ENCODE measurements around the gene PNPO. TPM values are rescaled to one million over a fixed set of nuclear protein-coding genes. Genes with fewer than 3 reads are reported as not detected.

Gene PNPO
- total and polyA plus RNA-seq, 2 of the 8 experiments (the other 6 are each of a cell fraction or from before 2014, with no cell fraction given): 7.0 to 8.1 TPM

GRCh38 chr17:47918991-47919390 is 22.4 kb upstream of the PNPO start:
- Histone ChIP-seq H3K27me3 (replicated peaks in 1 of 4; ENCODE audit: control insufficient read depth in 3 of 4, extremely low read depth in 1 of 4, insufficient read depth in 3 of 4, low read length in 3 of 4) (no peaks in the 10 kb centered on the region), H3K4me3 (ENCODE audit: extremely low read depth in 1 of 4, insufficient read depth in 2 of 4, low read depth in 3 of 4, low read length in 4 of 4) (no peak overlapping the region), H4K91ac (replicated peaks; ENCODE audit: insufficient read length, low read length) (no peak overlapping the region), H3K79me2 (ENCODE audit: control insufficient read depth in 1 of 2, insufficient read depth in 2 of 2, low read length in 2 of 2) (no peaks in the 10 kb centered on the region), H2BK5ac (ENCODE audit: low read depth, low read length) (no peak overlapping the region), H3K4ac (replicated peaks; ENCODE audit: insufficient read length, low read depth, low read length) (no peak overlapping the region), H3K14ac (ENCODE audit: insufficient read length) (no peak overlapping the region), H4K20me1 (replicated peaks in 1 of 2; ENCODE audit: control insufficient read depth in 1 of 2, insufficient read depth in 2 of 2, low read length in 2 of 2) (no peaks in the 10 kb centered on the region), H3K36me3 (ENCODE audit: control insufficient read depth in 2 of 4, insufficient read depth in 4 of 4, low read length in 3 of 4) (peaks cover 0 to 2% (median under 1%) of the 10 kb centered on the region in 4 experiments; a peak in 3 of 8 replicates), H3K4me1 (replicated peaks in 1 of 4; ENCODE audit: control insufficient read depth in 3 of 4, insufficient read depth in 4 of 4, low read length in 3 of 4) (no peaks in the 10 kb centered on the region), H4K5ac (ENCODE audit: insufficient read length, low read depth, low read length) (no peak overlapping the region), H3K4me2 (ENCODE audit: insufficient read depth in 1 of 2, low read depth in 2 of 2, low read length in 2 of 2) (no peak overlapping the region), H3K9me3 (ENCODE audit: insufficient read depth in 2 of 2, low read depth in 1 of 2, low read length in 1 of 2) (no peaks in the 10 kb centered on the region), H3K27ac (ENCODE audit: low read depth, low read length) (no peak overlapping the region), H3K23me2 (ENCODE audit: low read depth, low read length) (no peaks in the 10 kb centered on the region), H2BK120ac (replicated peaks; ENCODE audit: low read depth, low read length) (no peak overlapping the region), H2BK15ac (ENCODE audit: low read length) (no peak overlapping the region), H3K79me1 (ENCODE audit: low read depth, low read length) (no peaks in the 10 kb centered on the region), H4K8ac (ENCODE audit: extremely low read depth, insufficient read depth, low read length) (no peak overlapping the region), H2BK20ac (ENCODE audit: low read length) (no peak overlapping the region), H3K18ac (ENCODE audit: extremely low read depth, low read length) (no peak overlapping the region), H2AK5ac (ENCODE audit: low read depth, low read length) (no peak overlapping the region), H2AFZ (ENCODE audit: low read length) (no peak overlapping the region), H2BK12ac (ENCODE audit: low read depth, low read length) (no peak overlapping the region), H3K9ac (replicated peaks in 1 of 4; ENCODE audit: extremely low read depth in 1 of 4, low read depth in 3 of 4, low read length in 3 of 4) (no peak overlapping the region), H3K56ac (replicated peaks; ENCODE audit: insufficient read length, low read depth, low read length) (no peak overlapping the region), H3K23ac (ENCODE audit: insufficient read length) (no peak overlapping the region)
- CTCF ChIA-PET (ENCODE audit: partially characterized antibody): interaction anchor here (0.6 to 1.2 kb wide), 5 partner anchors 12 to 77 kb away, joined by 3 to 7 read pairs (median 3); no protein-coding TSS in a partner anchor
- WGBS, 2 experiments (ENCODE audit: extremely low coverage in 1 of 2, insufficient coverage in 1 of 2, insufficient read length in 1 of 2, insufficient replicate concordance in 2 of 2, low coverage in 1 of 2, low lambda C conversion rate in 2 of 2, missing lambda C conversion rate in 1 of 2): 96% methylated on average over 2 of the region's 2 CpGs; no CpG with 5 or more reads in 1 of the 2 experiments
- POLR2A ChIA-PET (ENCODE audit: partially characterized antibody): interaction anchor here (0.7 kb wide), 2 partner anchors 124 to 230 kb away, joined by 3 read pairs; no protein-coding TSS in a partner anchor
- FAIRE-seq: no peak
- no peak for DNase-seq (ENCODE audit: low read depth in 1 of 2, low spot score in 2 of 2)
- no peak for TF ChIP-seq POU5F1 (IDR thresholded peaks at IDR 0.05; ENCODE audit: low read depth, low read length)
- no peak for TF ChIP-seq TAF7 (optimal IDR thresholded peaks at IDR 0.05; ENCODE audit: borderline replicate concordance, low read depth, low read length)
- TF ChIP-seq, protein P1, sequence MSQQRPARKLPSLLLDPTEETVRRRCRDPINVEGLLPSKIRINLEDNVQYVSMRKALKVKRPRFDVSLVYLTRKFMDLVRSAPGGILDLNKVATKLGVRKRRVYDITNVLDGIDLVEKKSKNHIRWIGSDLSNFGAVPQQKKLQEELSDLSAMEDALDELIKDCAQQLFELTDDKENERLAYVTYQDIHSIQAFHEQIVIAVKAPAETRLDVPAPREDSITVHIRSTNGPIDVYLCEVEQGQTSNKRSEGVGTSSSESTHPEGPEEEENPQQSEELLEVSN (IDR thresholded peaks at IDR 0.05): no peak
- TF ChIP-seq KDM4A (IDR thresholded peaks at IDR 0.05; ENCODE audit: low read depth, low read length, severe bottlenecking): no peak
- no peak for TF ChIP-seq POLR2A (IDR thresholded peaks at IDR 0.05; ENCODE audit: control extremely low read depth in 1 of 2, low read depth in 2 of 2, low read length in 2 of 2)
- no peak for TF ChIP-seq EP300 (IDR thresholded peaks at IDR 0.05; ENCODE audit: borderline replicate concordance in 1 of 2, low read depth in 2 of 2, low read length in 2 of 2)
- TF ChIP-seq RAD21 (IDR thresholded peaks at IDR 0.05 in 1 of 2, conservative IDR thresholded peaks at IDR 0.05 in 1 of 2; ENCODE audit: low read depth in 2 of 2, low read length in 2 of 2): no peak
- TF ChIP-seq CHD2 (IDR thresholded peaks at IDR 0.05; ENCODE audit: low read length): no peak
- no peak for TF ChIP-seq SIRT6 (IDR thresholded peaks at IDR 0.05; ENCODE audit: low read length)
- TF ChIP-seq RBBP5 (IDR thresholded peaks at IDR 0.05; ENCODE audit: borderline replicate concordance, low read depth, low read length): no peak
- no peak for TF ChIP-seq SP2 (IDR thresholded peaks at IDR 0.05; ENCODE audit: low read length)
- TF ChIP-seq BRCA1 (IDR thresholded peaks at IDR 0.05; ENCODE audit: low read depth, low read length): no peak
- TF ChIP-seq CHD1 (IDR thresholded peaks at IDR 0.05; ENCODE audit: low read depth, low read length): no peak
- TF ChIP-seq CBX8 (IDR thresholded peaks at IDR 0.05; ENCODE audit: borderline replicate concordance, low read depth, low read length): no peak

Data from H1 (cell line).